DMS 273 (cell line): Measurements from ENCODE around the gene SPART.

ENCODE experiments used
- DNase-seq: peaks from one replicate; lab custom pipeline; 2025; ENCODE audit not compliant: unreplicated experiment; lab: John Stamatoyannopoulos, UW

The SPART gene

GRCh38 chr13:36258831-36259230, 87.4 kb downstream of the SPART start:
- DNase-seq, result no peak
